Lung (tissue), 12 donors: Measurements from ENCODE around the gene LRP5. TPM values are rescaled to one million over a fixed set of nuclear protein-coding genes. Genes with fewer than 3 reads are reported as not detected.

Experiments used
- ATAC-seq: fragments of 200-7000 bp; cut with Tn5 transposase; one replicate; pipeline ENCODE4 v1.9.1; 2020; ENCODE audit warnings: moderate number of reproducible peaks; ENCODE audit not compliant: insufficient read depth, low FRiP score
- DNase-seq, 3 donors: peaks; one replicate each; pipeline ENCODE4 v3.0.0-alpha.2; 2013 to 2017
- H3K27ac ChIP-seq, 2 donors: one replicate each; pipeline ENCODE4 v1.5.1; 2013; ENCODE audit warnings: mild to moderate bottlenecking in 2 of 2, moderate library complexity in 2 of 2, control low read depth in 1 of 2, inconsistent platforms in 1 of 2, low read depth in 1 of 2, low read length in 1 of 2
- H3K27me3 ChIP-seq, 3 donors: one replicate each; pipeline ENCODE4 v1.5.1; 2013; ENCODE audit warnings: low read length in 2 of 3; ENCODE audit not compliant: control insufficient read depth in 3 of 3, insufficient read depth in 3 of 3
- H3K36me3 ChIP-seq, 4 donors: one replicate each; pipeline ENCODE4 v1.5.1; 2013; ENCODE audit warnings: low read length in 4 of 4, mild to moderate bottlenecking in 1 of 4, moderate library complexity in 1 of 4; ENCODE audit not compliant: control insufficient read depth in 4 of 4, insufficient read depth in 4 of 4
- H3K4me1 ChIP-seq, 5 donors: one replicate each; pipeline ENCODE4 v1.5.1; 2013; ENCODE audit warnings: low read length in 5 of 5, mild to moderate bottlenecking in 2 of 5, moderate library complexity in 1 of 5; ENCODE audit not compliant: control insufficient read depth in 5 of 5, insufficient read depth in 5 of 5
- H3K4me3 ChIP-seq: one replicate; pipeline ENCODE4 v1.5.1; 2013; ENCODE audit warnings: mild to moderate bottlenecking, control low read depth, moderate library complexity
- H3K9ac ChIP-seq, 2 donors: one replicate each; pipeline ENCODE4 v1.5.1; 2013; ENCODE audit warnings: low read length in 2 of 2, control low read depth in 1 of 2; ENCODE audit not compliant: insufficient read depth in 1 of 2
- H3K9me3 ChIP-seq, 4 donors: one replicate each; pipeline ENCODE4 v1.5.1; 2013; ENCODE audit warnings: low read length in 3 of 4, mild to moderate bottlenecking in 1 of 4, moderate library complexity in 1 of 4; ENCODE audit not compliant: control insufficient read depth in 4 of 4, insufficient read depth in 3 of 4
- CTCF ChIP-seq: IDR thresholded peaks from 2 replicates; pipeline ENCODE4 v1.5.1; 2012; ENCODE audit warnings: mild to moderate bottlenecking; ENCODE audit errors: control extremely low read depth, extremely low read depth
- WGBS, 2 donors: extraction: QIAGEN DNeasy Blood & Tissue Kit; methylation state at CpG; one replicate each; pipeline ENCODE4 v1.1.7; 2013; 5-methylcytosine and 5-hydroxymethylcytosine counted together
- polyA plus RNA-seq, 2 donors: library from polyadenylated mRNA; stranded (reverse); fragments of 200-250 nt; gene quantifications; one replicate each; pipeline ENCODE4 v1.2.1, GENCODE V29; 2013
- total RNA-seq, 2 donors: library from RNA; depleted of rRNA in 1 of 2; stranded (reverse); fragments of >200 nt in 1 of 2; gene quantifications; one replicate each; pipeline ENCODE4 v1.2.1, GENCODE V29; 2014 to 2021
- donor health status: control.
- donor health status: control.
- donor health status: Bipolar disorder and iron deficiency.
- donor health status: healthy.
- donor health status: DM: yes; HTN: yes; CAD: no.

The LRP5 gene
- total and polyA plus RNA-seq, 4 donors: 33.7 to 76.4 (median 63.2) TPM

GRCh38 chr11:68317147-68317785, 4.9 kb downstream of the LRP5 start:
- Histone ChIP-seq H3K9me3 (no peaks in the 10 kb centered on the region), H3K4me3 (no peak overlapping the region), H3K4me1 (peaks cover 7 to 34% (median 31%) of the 10 kb centered on the region in 5 donors), H3K27me3 (no peaks in the 10 kb centered on the region), H3K36me3 (no peaks in the 10 kb centered on the region), H3K27ac (peak overlapping the region in 1 of 2 donors; percentile 18), H3K9ac (no peak overlapping the region)
- no peak for ATAC-seq
- TF ChIP-seq CTCF: no peak
- DNase-seq: no peak
- WGBS, 2 donors: 66 to 79% methylated on average over 15 of the region's 15 CpGs

GRCh38 chr11:68321293-68322051, 9.1 kb downstream of the LRP5 start:
- no peak for ATAC-seq
- H3K36me3 ChIP-seq: no peaks in the 10 kb centered on the region
- H3K4me1 ChIP-seq: peaks cover 0 to 37% (median 9%) of the 10 kb centered on the region in 5 donors
- WGBS, 2 donors: 69 to 79% methylated on average over 16 of the region's 16 CpGs
- no peak for DNase-seq
- H3K9ac ChIP-seq: no peak overlapping the region
- H3K27ac ChIP-seq: peak overlapping the region in 1 of 2 donors; percentile 74
- no peaks in the 10 kb centered on the region for H3K27me3 ChIP-seq
- no peaks in the 10 kb centered on the region for H3K9me3 ChIP-seq
- no peak for TF ChIP-seq CTCF
- no peak overlapping the region for H3K4me3 ChIP-seq

GRCh38 chr11:68322052-68322430, 9.7 kb downstream of the LRP5 start:
- H3K9ac ChIP-seq: no peak overlapping the region
- TF ChIP-seq CTCF: no peak
- no peaks in the 10 kb centered on the region for H3K9me3 ChIP-seq
- H3K4me1 ChIP-seq: peaks cover 0 to 37% (median 7%) of the 10 kb centered on the region in 5 donors
- H3K4me3 ChIP-seq: no peak overlapping the region
- DNase-seq (no peak), ATAC-seq (peak; percentile 50)
- whole genome bisulfite sequencing, 2 donors: 74 to 92% methylated on average over 9 of the region's 9 CpGs
- H3K27me3 ChIP-seq: no peaks in the 10 kb centered on the region
- no peaks in the 10 kb centered on the region for H3K36me3 ChIP-seq
- peak overlapping the region in 1 of 2 donors; percentile 74 for H3K27ac ChIP-seq
